ENCODE data around the gene ZMYND10.

DNA sequence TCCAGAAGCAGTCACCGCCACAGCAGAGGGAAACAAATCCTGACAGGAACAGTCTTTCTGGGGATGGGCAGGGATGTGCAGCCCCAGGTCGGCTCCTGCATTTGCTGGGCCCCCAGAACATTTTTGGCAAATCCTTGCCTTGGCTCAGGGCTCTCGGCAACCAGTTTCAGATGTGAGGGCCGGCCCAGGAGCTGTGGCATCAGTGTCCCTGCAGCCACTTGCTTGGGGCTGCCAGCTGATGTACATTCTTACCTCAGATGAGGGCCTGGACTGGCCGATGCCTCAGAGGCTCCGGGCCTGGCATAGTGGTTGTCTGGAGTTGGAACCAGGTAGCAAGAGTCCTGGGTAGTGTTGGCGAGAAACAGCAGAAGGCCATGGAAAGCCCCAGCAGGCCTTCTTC is 9.3 kb upstream of the ZMYND10 start:
- TF ChIP-seq, protein P1, sequence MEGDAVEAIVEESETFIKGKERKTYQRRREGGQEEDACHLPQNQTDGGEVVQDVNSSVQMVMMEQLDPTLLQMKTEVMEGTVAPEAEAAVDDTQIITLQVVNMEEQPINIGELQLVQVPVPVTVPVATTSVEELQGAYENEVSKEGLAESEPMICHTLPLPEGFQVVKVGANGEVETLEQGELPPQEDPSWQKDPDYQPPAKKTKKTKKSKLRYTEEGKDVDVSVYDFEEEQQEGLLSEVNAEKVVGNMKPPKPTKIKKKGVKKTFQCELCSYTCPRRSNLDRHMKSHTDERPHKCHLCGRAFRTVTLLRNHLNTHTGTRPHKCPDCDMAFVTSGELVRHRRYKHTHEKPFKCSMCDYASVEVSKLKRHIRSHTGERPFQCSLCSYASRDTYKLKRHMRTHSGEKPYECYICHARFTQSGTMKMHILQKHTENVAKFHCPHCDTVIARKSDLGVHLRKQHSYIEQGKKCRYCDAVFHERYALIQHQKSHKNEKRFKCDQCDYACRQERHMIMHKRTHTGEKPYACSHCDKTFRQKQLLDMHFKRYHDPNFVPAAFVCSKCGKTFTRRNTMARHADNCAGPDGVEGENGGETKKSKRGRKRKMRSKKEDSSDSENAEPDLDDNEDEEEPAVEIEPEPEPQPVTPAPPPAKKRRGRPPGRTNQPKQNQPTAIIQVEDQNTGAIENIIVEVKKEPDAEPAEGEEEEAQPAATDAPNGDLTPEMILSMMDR (IDR thresholded peaks at IDR 0.05) = no peak
- TF ChIP-seq POLR2AphosphoS5 (IDR thresholded peaks at IDR 0.05; ENCODE audit: low read depth, low read length) = no peak
- TF ChIP-seq JUND (IDR thresholded peaks at IDR 0.05) = no peak
- TF ChIP-seq EZH2phosphoT487 (IDR thresholded peaks at IDR 0.05; ENCODE audit: borderline replicate concordance, low read depth) = no peak
- no peak for TF ChIP-seq RAD21 (IDR thresholded peaks at IDR 0.05; ENCODE audit: low read length)
- no peak for TF ChIP-seq MXI1 (IDR thresholded peaks at IDR 0.05; ENCODE audit: low read depth, low read length)
- no peak for TF ChIP-seq EP300 (IDR thresholded peaks at IDR 0.05; ENCODE audit: borderline replicate concordance in 1 of 2, low read depth in 1 of 2, low read length in 1 of 2)
- no peak for TF ChIP-seq FOSL2 (IDR thresholded peaks at IDR 0.05; ENCODE audit: borderline replicate concordance, low read depth)
- no peak for TF ChIP-seq NRF1 (IDR thresholded peaks at IDR 0.05; ENCODE audit: low read depth, low read length)
- TF ChIP-seq RCOR1 (IDR thresholded peaks at IDR 0.05; ENCODE audit: low read length) = no peak

Measured in SK-N-SH (cell line).